Stimulated activated CD8-positive, alpha-beta memory T cell treated with anti-CD3 and anti-CD28 coated beads, Interleukin-15, amount 100 ng/mL, for 48 hours (primary cell): ENCODE data around the gene SLC8A1.

Experiments
- DNase-seq, 2 donors: peaks; one replicate each; pipeline ENCODE4 v3.0.0-alpha.2; 2020; ENCODE audit warnings: low read depth in 2 of 2

The SLC8A1 gene

DNA sequence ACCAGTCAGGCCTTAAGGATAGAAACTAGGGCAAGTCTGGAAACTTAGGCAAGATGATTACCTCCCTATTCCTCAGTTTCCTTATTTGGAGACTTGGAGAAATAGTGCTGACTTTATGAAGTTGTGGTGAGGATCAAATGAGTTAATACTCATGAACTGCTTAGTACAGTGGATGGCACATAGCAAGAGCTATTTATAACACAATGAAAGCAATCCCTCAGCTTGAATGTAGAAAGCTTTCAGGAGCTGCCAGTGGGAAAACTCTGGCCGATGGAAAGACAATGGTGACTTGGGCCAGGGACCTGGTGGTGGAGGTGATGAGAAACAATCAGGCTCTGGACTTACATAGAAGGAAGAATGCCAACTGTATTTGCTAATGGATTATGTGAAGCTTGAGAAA is 403.4 kb downstream of the SLC8A1 start:
- DNase-seq, result no peak

DNA sequence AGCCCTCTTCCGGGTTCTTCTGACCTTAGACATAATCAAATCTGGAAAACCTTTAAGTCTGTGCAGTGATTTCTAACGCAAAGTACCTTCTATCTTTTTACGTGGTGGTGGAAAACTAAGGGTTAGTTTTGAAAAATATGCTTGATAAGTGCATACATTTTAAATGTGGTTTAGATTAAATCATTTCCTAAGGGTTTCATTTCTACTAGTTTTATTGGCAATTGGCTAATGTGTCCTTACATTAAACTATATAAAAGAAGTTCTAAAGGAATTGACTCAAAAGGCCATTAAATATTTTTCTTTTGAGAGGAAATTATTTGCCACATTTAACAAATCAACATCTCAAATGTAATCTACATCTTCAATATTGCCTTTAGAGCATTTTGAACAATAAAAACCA is 404.5 kb downstream of the SLC8A1 start:
- DNase-seq, result no peak
